Measurements from ENCODE around the gene HRCT1.
"Not testable (repeated sequence)": the region's sequence is repeated elsewhere in the genome, so short reads cannot be mapped to it uniquely, and the experiment has no call there.

Gene HRCT1

GRCh38 chr9:35919212-35920008 is 13.4 kb downstream of the HRCT1 start:
- DNase-seq = no peak

- no peak for DNase-seq
Measured at GRCh38 chr9:35920051-35920620, 14.1 kb downstream of the HRCT1 start.

GRCh38 chr9:35923598-35923926 is 17.6 kb downstream of the HRCT1 start:
- no peak for DNase-seq

GRCh38 chr9:35923927-35924763 is 18.1 kb downstream of the HRCT1 start:
- no peak for DNase-seq

- no peak for DNase-seq
Measured at GRCh38 chr9:35928591-35929452, 22.8 kb downstream of the HRCT1 start.

- no peak for DNase-seq
Measured at GRCh38 chr9:35929453-35929718, 23.4 kb downstream of the HRCT1 start.

- no peak for DNase-seq
Measured at GRCh38 chr9:35930521-35930920, 24.5 kb downstream of the HRCT1 start.

GRCh38 chr9:35930989-35931388 is 25.0 kb downstream of the HRCT1 start:
- no peak for DNase-seq

- DNase-seq = no peak
Measured at GRCh38 chr9:35932735-35933134, 26.7 kb downstream of the HRCT1 start.

GRCh38 chr9:35933550-35934067 is 27.6 kb downstream of the HRCT1 start:
- DNase-seq = no peak

- DNase-seq = not testable (repeated sequence)
Measured at GRCh38 chr9:35934069-35934468, 28.1 kb downstream of the HRCT1 start.

GRCh38 chr9:35935261-35935660 is 29.3 kb downstream of the HRCT1 start:
- DNase-seq = no peak

GRCh38 chr9:35935755-35936509 is 29.9 kb downstream of the HRCT1 start:
- DNase-seq = no peak

GRCh38 chr9:35937227-35937626 is 31.2 kb downstream of the HRCT1 start:
- DNase-seq = no peak

- no peak for DNase-seq
Measured at GRCh38 chr9:35938474-35939356, 32.7 kb downstream of the HRCT1 start.

GRCh38 chr9:35939679-35940250 is 33.8 kb downstream of the HRCT1 start:
- DNase-seq = no peak

GRCh38 chr9:35940458-35941407 is 34.7 kb downstream of the HRCT1 start:
- DNase-seq = no peak

GRCh38 chr9:35942286-35942685 is 36.3 kb downstream of the HRCT1 start:
- DNase-seq = no peak

- DNase-seq = no peak
Measured at GRCh38 chr9:35944173-35944572, 38.2 kb downstream of the HRCT1 start.

- DNase-seq = no peak
Measured at GRCh38 chr9:35944841-35945240, 38.8 kb downstream of the HRCT1 start.
